H1 (cell line): ENCODE data around the gene SND1. TPM values are rescaled to one million over a fixed set of nuclear protein-coding genes. Genes with fewer than 3 reads are reported as not detected.

Source experiments
- CTCF ChIA-PET: fragments of 300-600 bp; sonication (Branson Sonifier 250); formaldehyde crosslinking; loops from one replicate; lab custom pipeline; 2021; ENCODE audit not compliant: partially characterized antibody; lab: Charles Lee
- POLR2A ChIA-PET: fragments of 300-600 bp; sonication (Branson Sonifier 250); formaldehyde crosslinking; loops from one replicate; lab custom pipeline; 2021; ENCODE audit warnings: inconsistent platforms; ENCODE audit not compliant: partially characterized antibody; lab: Charles Lee
- DNase-seq, 2 experiments: peaks; one replicate each; pipeline versions ENCODE4 v3.0.0 to v3.0.0-alpha.2; 2010 to 2022; ENCODE audit warnings: low spot score in 2 of 2, low read depth in 1 of 2, mixed read lengths in 1 of 2
- FAIRE-seq: peaks from 2 replicates; lab custom pipeline; 2011; peaks lifted over from hg19 to GRCh38; lab: Jason Lieb, UNC
- H2AFZ ChIP-seq: 2 replicates; pipeline ENCODE4 v1.8.1; 2012; ENCODE audit warnings: low read length, inconsistent platforms
- H2AK5ac ChIP-seq: 2 replicates; pipeline ENCODE4 v1.6.1; 2013; ENCODE audit warnings: low read depth, low read length
- H2BK120ac ChIP-seq: replicated peaks from 2 replicates; pipeline ENCODE3; 2013; ENCODE audit warnings: low read depth, low read length, inconsistent platforms
- H2BK12ac ChIP-seq: 2 replicates; pipeline ENCODE4 v1.6.1; 2013; ENCODE audit warnings: low read depth, low read length
- H2BK15ac ChIP-seq: 2 replicates; pipeline ENCODE4 v1.6.1; 2013; ENCODE audit warnings: low read length
- H2BK20ac ChIP-seq: 2 replicates; pipeline ENCODE4 v1.6.1; 2013; ENCODE audit warnings: low read length
- H2BK5ac ChIP-seq: 2 replicates; pipeline ENCODE4 v1.6.1; 2013; ENCODE audit warnings: low read depth, low read length
- H3K14ac ChIP-seq: 2 replicates; pipeline ENCODE4 v1.6.1; 2013; ENCODE audit warnings: inconsistent platforms; ENCODE audit not compliant: insufficient read length
- H3K18ac ChIP-seq: 2 replicates; pipeline ENCODE4 v1.6.1; 2013; ENCODE audit warnings: low read length; ENCODE audit errors: extremely low read depth
- H3K23ac ChIP-seq: 2 replicates; pipeline ENCODE4 v1.6.1; 2013; ENCODE audit warnings: inconsistent platforms; ENCODE audit not compliant: insufficient read length
- H3K23me2 ChIP-seq: 2 replicates; pipeline ENCODE4 v1.6.1; 2013; ENCODE audit warnings: low read depth, low read length
- H3K27ac ChIP-seq: 2 replicates; pipeline ENCODE4 v1.6.1; 2011; ENCODE audit warnings: low read depth, low read length, inconsistent platforms
- H3K27me3 ChIP-seq, 4 experiments: replicated peaks in 1 of 4; 1 replicate in 1 of 4; 2 replicates in 3 of 4; pipeline versions ENCODE4 v1.6.1 to v1.8.1; 2011 to 2013; ENCODE audit warnings: low read length in 3 of 4, mild to moderate bottlenecking in 3 of 4, inconsistent platforms in 2 of 4, mixed read lengths in 2 of 4, moderate library complexity in 1 of 4; ENCODE audit not compliant: control insufficient read depth in 3 of 4, insufficient read depth in 3 of 4; ENCODE audit errors: extremely low read depth in 1 of 4
- H3K36me3 ChIP-seq, 4 experiments: 2 replicates each; pipeline versions ENCODE4 v1.6.1 to v1.8.1; 2011 to 2013; ENCODE audit warnings: mild to moderate bottlenecking in 4 of 4, low read length in 3 of 4, moderate library complexity in 2 of 4, control low read depth in 1 of 4, inconsistent platforms in 1 of 4; ENCODE audit not compliant: insufficient read depth in 4 of 4, control insufficient read depth in 2 of 4
- H3K4ac ChIP-seq: replicated peaks from 2 replicates; pipeline ENCODE3; 2013; ENCODE audit warnings: low read length, low read depth, mixed read lengths, inconsistent platforms; ENCODE audit not compliant: insufficient read length
- H3K4me1 ChIP-seq, 4 experiments: replicated peaks in 1 of 4; 1 replicate in 1 of 4; 2 replicates in 3 of 4; pipeline versions ENCODE4 v1.6.1 to v1.8.1; 2011 to 2013; ENCODE audit warnings: low read length in 3 of 4, inconsistent platforms in 2 of 4, mixed read lengths in 1 of 4; ENCODE audit not compliant: insufficient read depth in 4 of 4, control insufficient read depth in 3 of 4
- H3K4me2 ChIP-seq, 2 experiments: 2 replicates each; pipeline versions ENCODE4 v1.6.1 to v1.8.1; 2011 to 2013; ENCODE audit warnings: low read depth in 2 of 2, low read length in 2 of 2, control low read depth in 1 of 2, inconsistent platforms in 1 of 2, mild to moderate bottlenecking in 1 of 2; ENCODE audit not compliant: insufficient read depth in 1 of 2
- H3K4me3 ChIP-seq, 4 experiments: fragments of 200-600, 300-600 bp in 1 of 4; sonication (generic), shearing (Covaris generic), sonication (Bioruptor Twin) in 1 of 4; 2 replicates each; pipeline versions ENCODE4 v1.5.1 to v1.8.1; 2011 to 2016; ENCODE audit warnings: low read length in 4 of 4, low read depth in 3 of 4, control low read depth in 2 of 4, inconsistent platforms in 2 of 4, mild to moderate bottlenecking in 2 of 4, mixed read lengths in 1 of 4, moderate library complexity in 1 of 4; ENCODE audit not compliant: insufficient read depth in 2 of 4; ENCODE audit errors: extremely low read depth in 1 of 4
- H3K56ac ChIP-seq: replicated peaks from 2 replicates; pipeline ENCODE3; 2013; ENCODE audit warnings: low read depth, mild to moderate bottlenecking, mixed read lengths, low read length, inconsistent platforms; ENCODE audit not compliant: insufficient read length
- H3K79me1 ChIP-seq: 2 replicates; pipeline ENCODE4 v1.6.1; 2013; ENCODE audit warnings: low read depth, low read length, control low read depth
- H3K79me2 ChIP-seq, 2 experiments: 2 replicates each; pipeline versions ENCODE4 v1.6.1 to v1.8.1; 2012 to 2013; ENCODE audit warnings: low read length in 2 of 2, mild to moderate bottlenecking in 2 of 2, inconsistent platforms in 1 of 2; ENCODE audit not compliant: insufficient read depth in 2 of 2, control insufficient read depth in 1 of 2
- H3K9ac ChIP-seq, 4 experiments: replicated peaks in 1 of 4; 1 replicate in 1 of 4; 2 replicates in 3 of 4; pipeline versions ENCODE4 v1.6.1 to v1.8.1; 2011 to 2013; ENCODE audit warnings: low read depth in 3 of 4, low read length in 3 of 4, control low read depth in 2 of 4, mild to moderate bottlenecking in 2 of 4, moderate library complexity in 2 of 4, inconsistent platforms in 1 of 4; ENCODE audit errors: extremely low read depth in 1 of 4
- H3K9me3 ChIP-seq, 2 experiments: 2 replicates each; pipeline versions ENCODE4 v1.6.1 to v1.8.1; 2012 to 2013; ENCODE audit warnings: mild to moderate bottlenecking in 2 of 2, moderate library complexity in 2 of 2, control low read depth in 1 of 2, inconsistent platforms in 1 of 2, low read depth in 1 of 2, low read length in 1 of 2, mixed read lengths in 1 of 2; ENCODE audit not compliant: insufficient read depth in 2 of 2
- H4K20me1 ChIP-seq, 2 experiments: replicated peaks in 1 of 2; 2 replicates each; pipeline versions ENCODE3 to v1.8.1; 2011 to 2013; ENCODE audit warnings: inconsistent platforms in 2 of 2, low read length in 2 of 2, mild to moderate bottlenecking in 1 of 2; ENCODE audit not compliant: insufficient read depth in 2 of 2, control insufficient read depth in 1 of 2
- H4K5ac ChIP-seq: 2 replicates; pipeline ENCODE4 v1.6.1; 2013; ENCODE audit warnings: low read length, low read depth, mixed read lengths, inconsistent platforms; ENCODE audit not compliant: insufficient read length
- H4K8ac ChIP-seq: 2 replicates; pipeline ENCODE4 v1.8.0; 2013; ENCODE audit warnings: mild to moderate bottlenecking, moderate library complexity, low read length, inconsistent platforms; ENCODE audit not compliant: insufficient read depth; ENCODE audit errors: extremely low read depth
- H4K91ac ChIP-seq: replicated peaks from 2 replicates; pipeline ENCODE3; 2013; ENCODE audit warnings: low read length, mixed read lengths, inconsistent platforms; ENCODE audit not compliant: insufficient read length
- BCL11A ChIP-seq, 2 experiments: IDR thresholded peaks; one replicate each; pipeline ENCODE4 v1.6.1; 2011; ENCODE audit warnings: low read depth in 2 of 2, low read length in 2 of 2, mild to moderate bottlenecking in 2 of 2
- KDM5A ChIP-seq: fragments of 200-600 bp; IDR thresholded peaks from 2 replicates; pipeline ENCODE4 v1.7.1; 2012; ENCODE audit warnings: mild to moderate bottlenecking, low read length, inconsistent platforms, mixed read lengths
- MAFK ChIP-seq: IDR thresholded peaks from 2 replicates; pipeline ENCODE4 v1.6.1; 2012; ENCODE audit warnings: low read depth, mild to moderate bottlenecking, improper control_type of control experiment, low read length
- NANOG ChIP-seq: IDR thresholded peaks from 2 replicates; pipeline ENCODE4 v1.6.1; 2011; ENCODE audit warnings: low read length, low read depth, mild to moderate bottlenecking, inconsistent platforms; ENCODE audit not compliant: insufficient read depth, poor library complexity, severe bottlenecking
- SAP30 ChIP-seq: fragments of 300-600 bp; sonication (generic); IDR thresholded peaks from 2 replicates; pipeline ENCODE4 v1.7.1; 2012; ENCODE audit warnings: low read length, moderate library complexity, mild to moderate bottlenecking, inconsistent platforms; ENCODE audit not compliant: insufficient read depth, insufficient replicate concordance
- SIX5 ChIP-seq: IDR thresholded peaks from 2 replicates; pipeline ENCODE4 v1.6.1; 2011; ENCODE audit warnings: mild to moderate bottlenecking, low read depth, low read length
- SRF ChIP-seq: IDR thresholded peaks from 2 replicates; pipeline ENCODE4 v1.6.1; 2011; ENCODE audit warnings: mild to moderate bottlenecking, low read depth, low read length, moderate library complexity
- WGBS, 2 experiments: shearing (Covaris generic) in 1 of 2; methylation state at CpG; one replicate each; pipeline versions ENCODE4 v1.1.6 to v1.1.7; 2013 to 2015; ENCODE audit warnings: low lambda C conversion rate in 2 of 2, mixed read lengths in 2 of 2, inconsistent platforms in 1 of 2, low coverage in 1 of 2, missing lambda C conversion rate in 1 of 2; ENCODE audit not compliant: insufficient replicate concordance in 2 of 2, insufficient coverage in 1 of 2, insufficient read length in 1 of 2; ENCODE audit errors: extremely low coverage in 1 of 2, missing lambda C conversion rate in 1 of 2; 5-methylcytosine and 5-hydroxymethylcytosine counted together
- polyA plus RNA-seq, 7 experiments: library from polyadenylated mRNA; depleted of rRNA in 3 of 7; stranded (reverse) in 5 of 7; unstranded in 2 of 7; fragments of >200 nt in 5 of 7; fragments of 200-250 nt in 2 of 7; gene quantifications; 1 replicate in 5 of 7; 2 replicates in 1 of 7; 4 replicates in 1 of 7; pipeline versions ENCODE4 v1.2.1 to v1.2.3, GENCODE V29; 2011 to 2013; ENCODE audit warnings: missing spikeins in 2 of 7, mixed read lengths in 2 of 7
- total RNA-seq: library from RNA; stranded (reverse); fragmentation: NEBNext Ultra II Directional; extraction: Animal tissue kit (Norgen Biotek cat#: 25700); gene quantifications from 2 replicates; pipeline ENCODE4 v1.2.1, GENCODE V29; 2021

The SND1 gene
- total and polyA plus RNA-seq, 2 of the 8 experiments (the other 6 are each of a cell fraction or from before 2014, with no cell fraction given), result 122 to 290 TPM

- Histone ChIP-seq H4K20me1 (peaks cover 2 to 4% of the 10 kb centered on the region in 2 experiments), H3K27me3 (no peaks in the 10 kb centered on the region), H3K27ac (no peak overlapping the region), H3K4me1 (peaks cover 0 to 6% (median 5%) of the 10 kb centered on the region in 4 experiments; a peak in 3 of 7 replicates), H3K4me3 (no peak overlapping the region), H3K9me3 (no peaks in the 10 kb centered on the region), H2BK12ac (no peak overlapping the region), H3K23me2 (no peaks in the 10 kb centered on the region; the same call in 1 of the 2 replicates), H3K56ac (no peak overlapping the region), H2BK5ac (no peak overlapping the region), H2BK120ac (no peak overlapping the region), H3K9ac (no peak overlapping the region), H3K14ac (no peak overlapping the region), H4K91ac (no peak overlapping the region), H4K8ac (no peak overlapping the region), H4K5ac (no peak overlapping the region), H3K4me2 (no peak overlapping the region), H3K36me3 (no peaks in the 10 kb centered on the region), H2BK20ac (no peak overlapping the region), H2AFZ (no peak overlapping the region), H3K23ac (no peak overlapping the region), H2BK15ac (no peak overlapping the region), H3K4ac (no peak overlapping the region), H3K18ac (no peak overlapping the region), H3K79me2 (peaks cover 3 to 93% of the 10 kb centered on the region in 2 experiments; a peak in 3 of 4 replicates), H3K79me1 (peaks cover 5% of the 10 kb centered on the region), H2AK5ac (no peak overlapping the region)
- FAIRE-seq (no peak), DNase-seq (no peak)
- no peak for TF ChIP-seq NANOG
- TF ChIP-seq BCL11A (IDR thresholded peaks at IDR 0.05; ENCODE audit: low read depth in 2 of 2, low read length in 2 of 2), result no peak
- no peak for TF ChIP-seq SIX5
- TF ChIP-seq SRF, result no peak
- no peak for TF ChIP-seq SAP30
- no peak for TF ChIP-seq KDM5A
- TF ChIP-seq MAFK, result no peak
- 93% methylated on average over 2 of the region's 2 CpGs; no CpG with 5 or more reads in 1 of the 2 experiments for WGBS, 2 experiments
- ChIA-PET POLR2A (interaction anchor here (0.6 to 1.0 kb wide), 2 partner anchors 276 to 351 kb away, joined by 3 to 4 read pairs; no protein-coding TSS in a partner anchor), CTCF (interaction anchor here (0.6 to 1.9 kb wide), 8 partner anchors 10 to 177 kb away, joined by 3 to 6 read pairs (median 4); no protein-coding TSS in a partner anchor)
These were observed 104.0 kb downstream of the SND1 start for GRCh38 chr7:127755965-127756364.
